GM10847 (cell line): Measurements from ENCODE around the gene WNT3.

Source experiments
- POLR2A ChIP-seq: IDR thresholded peaks from 2 replicates; pipeline ENCODE4 v1.6.1; 2011; ENCODE audit not compliant: insufficient read length; ENCODE audit errors: extremely low read depth

WNT3 gene

GRCh38 chr17:46783031-46783593, 35.4 kb downstream of the WNT3 start:
- TF ChIP-seq POLR2A: no peak

- TF ChIP-seq POLR2A: no peak
Observed at GRCh38 chr17:46782250-46782953, 36.1 kb downstream of the WNT3 start.

- no peak for TF ChIP-seq POLR2A
Observed at GRCh38 chr17:46780003-46780373, 38.5 kb downstream of the WNT3 start.

- no peak for TF ChIP-seq POLR2A
Observed at GRCh38 chr17:46777943-46778915, 40.3 kb downstream of the WNT3 start.

GRCh38 chr17:46776298-46777005, 42.0 kb downstream of the WNT3 start:
- TF ChIP-seq POLR2A: no peak

GRCh38 chr17:46774108-46774737, 44.3 kb downstream of the WNT3 start:
- TF ChIP-seq POLR2A: no peak

GRCh38 chr17:46773676-46774075, 44.8 kb downstream of the WNT3 start:
- no peak for TF ChIP-seq POLR2A

- no peak for TF ChIP-seq POLR2A
Observed at GRCh38 chr17:46773221-46773605, 45.3 kb downstream of the WNT3 start.

GRCh38 chr17:46772475-46773220, 45.8 kb downstream of the WNT3 start:
- no peak for TF ChIP-seq POLR2A

GRCh38 chr17:46771561-46772474, 46.7 kb downstream of the WNT3 start:
- no peak for TF ChIP-seq POLR2A

- no peak for TF ChIP-seq POLR2A
Observed at GRCh38 chr17:46770818-46771560, 47.5 kb downstream of the WNT3 start.

- no peak for TF ChIP-seq POLR2A
Observed at GRCh38 chr17:46770439-46770817, 48.1 kb downstream of the WNT3 start.

- no peak for TF ChIP-seq POLR2A
Observed at GRCh38 chr17:46769531-46770438, 48.7 kb downstream of the WNT3 start.
